MM.1S (cell line): Measurements from ENCODE around the gene KCNQ1.

Experiments
- DNase-seq: peaks from one replicate; pipeline ENCODE4 v3.0.0-alpha.2; 2015
- H2AFZ ChIP-seq: fragments of 300-600 bp; sonication (generic); 2 replicates; pipeline ENCODE4 v1.6.0; 2016; ENCODE audit warnings: antibody characterized with exemption, low read length
- H3F3A ChIP-seq: fragments of 300-600 bp; sonication (generic); 2 replicates; pipeline ENCODE4 v1.6.1; 2016; ENCODE audit warnings: mild to moderate bottlenecking, antibody characterized with exemption, low read length, moderate library complexity, mixed read lengths; ENCODE audit not compliant: insufficient read depth
- H3K27ac ChIP-seq: fragments of 300-600 bp; sonication (generic); 2 replicates; pipeline ENCODE4 v1.5.1; 2016; ENCODE audit warnings: mild to moderate bottlenecking, low read length
- H3K27me3 ChIP-seq: fragments of 300-600 bp; sonication (generic); replicated peaks from 2 replicates; pipeline ENCODE4 v1.6.0; 2016; ENCODE audit warnings: low read length; ENCODE audit not compliant: insufficient read depth
- H3K36me3 ChIP-seq: fragments of 300-600 bp; sonication (generic); replicated peaks from 2 replicates; pipeline ENCODE4 v1.6.1; 2016; ENCODE audit warnings: mild to moderate bottlenecking, low read length, mixed read lengths; ENCODE audit not compliant: insufficient read depth
- H3K4me1 ChIP-seq: fragments of 300-600 bp; sonication (generic); 2 replicates; pipeline ENCODE4 v1.6.1; 2016; ENCODE audit warnings: low read length, mixed read lengths
- H3K4me2 ChIP-seq: fragments of 300-600 bp; sonication (generic); 2 replicates; pipeline ENCODE4 v1.6.0; 2016; ENCODE audit warnings: low read depth, low read length
- H3K4me3 ChIP-seq: fragments of 300-600 bp; sonication (generic); 2 replicates; pipeline ENCODE4 v1.5.1; 2016; ENCODE audit warnings: low read length, mixed read lengths
- H3K79me2 ChIP-seq: fragments of 300-600 bp; sonication (generic); 2 replicates; pipeline ENCODE4 v1.6.1; 2016; ENCODE audit warnings: mixed run types, low read length, mixed read lengths
- H3K9ac ChIP-seq: fragments of 300-600 bp; sonication (generic); 2 replicates; pipeline ENCODE4 v1.6.1; 2016; ENCODE audit warnings: low read length, mixed read lengths
- H3K9me2 ChIP-seq: fragments of 300-600 bp; sonication (generic); replicated peaks from 2 replicates; pipeline ENCODE4 v1.6.1; 2016; ENCODE audit warnings: mild to moderate bottlenecking, low read length, mixed read lengths; ENCODE audit not compliant: insufficient read depth
- H3K9me3 ChIP-seq: fragments of 300-600 bp; sonication (generic); replicated peaks from 2 replicates; pipeline ENCODE4 v1.6.1; 2016; ENCODE audit warnings: mild to moderate bottlenecking, low read length, mixed read lengths; ENCODE audit not compliant: insufficient read depth
- H4K20me1 ChIP-seq: fragments of 300-600 bp; sonication (generic); 2 replicates; pipeline ENCODE4 v1.6.1; 2016; ENCODE audit warnings: mild to moderate bottlenecking, low read length, moderate library complexity, mixed read lengths; ENCODE audit not compliant: insufficient read depth
- CTCF ChIP-seq: fragments of 300-600 bp; sonication (generic); IDR thresholded peaks from 2 replicates; pipeline ENCODE4 v1.5.1; 2016; ENCODE audit warnings: antibody characterized with exemption, low read length, mixed read lengths
- EZH2 ChIP-seq: fragments of 300-600 bp; sonication (generic); optimal IDR thresholded peaks from 2 replicates; pipeline ENCODE3; 2017; ENCODE audit warnings: low read depth, mild to moderate bottlenecking, antibody characterized with exemption, low read length, mixed read lengths
- EZH2phosphoT487 ChIP-seq: fragments of 300-600 bp; sonication (generic); IDR thresholded peaks from 2 replicates; pipeline ENCODE4 v1.6.1; 2018; ENCODE audit warnings: antibody characterized with exemption, low read length

KCNQ1 gene

GRCh38 chr11:2510626-2511402 lies 66.0 kb downstream of the KCNQ1 start:
- Histone ChIP-seq H3K36me3 (no peaks in the 10 kb centered on the region), H3K9me3 (no peaks in the 10 kb centered on the region), H2AFZ (no peak overlapping the region), H3K9me2 (no peaks in the 10 kb centered on the region), H4K20me1 (no peaks in the 10 kb centered on the region), H3K27ac (no peak overlapping the region), H3K79me2 (no peaks in the 10 kb centered on the region; the same call in 1 of the 2 replicates), H3K4me1 (no peaks in the 10 kb centered on the region), H3K4me2 (no peak overlapping the region), H3K9ac (no peak overlapping the region), H3F3A (no peaks in the 10 kb centered on the region), H3K4me3 (no peak overlapping the region), H3K27me3 (no peaks in the 10 kb centered on the region)
- no peak for DNase-seq
- TF ChIP-seq EZH2 (no peak), EZH2phosphoT487 (no peak), CTCF (no peak)

DNA sequence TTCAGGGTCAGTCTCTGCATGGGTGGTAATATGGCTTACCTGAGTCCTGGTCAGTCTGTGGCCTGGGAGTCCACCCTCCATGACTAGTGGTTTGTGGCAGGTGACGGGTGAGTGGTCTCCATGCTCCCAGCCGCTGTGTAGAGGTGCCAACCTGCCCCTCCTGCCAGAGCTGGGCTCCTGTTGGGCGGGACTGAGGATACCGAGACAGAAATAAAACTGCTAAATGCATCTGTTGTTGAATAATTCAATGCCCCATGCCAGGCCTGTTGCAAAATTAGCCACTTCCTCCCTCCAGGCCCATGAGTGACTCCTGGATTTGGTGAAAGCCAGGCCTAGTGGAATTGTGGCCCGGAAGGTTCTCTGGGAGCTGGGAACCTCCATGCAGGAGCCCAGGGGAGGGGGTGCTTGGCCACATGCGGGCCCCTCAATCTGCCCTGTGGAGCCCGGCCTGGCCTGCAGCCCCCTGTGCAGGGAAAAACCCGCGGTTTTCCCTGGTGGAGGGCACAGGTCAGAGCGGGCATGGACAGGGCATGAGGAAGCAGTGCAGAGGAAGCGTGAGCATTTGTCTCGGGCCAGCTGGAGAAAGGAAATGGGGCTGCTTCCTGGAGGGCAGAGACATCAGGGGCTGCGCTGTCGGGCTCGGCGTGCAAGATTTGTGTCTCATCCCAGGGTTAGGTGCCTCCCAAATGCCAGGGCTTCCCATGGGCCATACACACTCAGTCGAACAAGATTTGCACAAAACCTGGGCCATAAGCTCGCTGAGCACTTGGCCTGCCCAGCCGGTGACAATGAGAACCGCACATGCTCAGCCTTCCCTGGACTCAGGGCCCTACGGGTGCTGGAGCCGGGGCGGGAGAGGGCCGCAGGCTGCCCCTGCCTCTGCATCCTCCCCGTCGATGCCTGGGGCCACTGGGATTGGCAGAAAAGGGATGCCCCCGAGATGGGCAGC lies 66.9 kb downstream of the KCNQ1 start:
- H3F3A ChIP-seq = no peaks in the 10 kb centered on the region
- no peaks in the 10 kb centered on the region for H3K36me3 ChIP-seq
- no peaks in the 10 kb centered on the region for H3K4me1 ChIP-seq
- TF ChIP-seq EZH2phosphoT487 = no peak
- TF ChIP-seq CTCF = no peak
- TF ChIP-seq EZH2 = no peak
- no peak for DNase-seq
- no peaks in the 10 kb centered on the region for H3K9me2 ChIP-seq
- H3K4me2 ChIP-seq = no peak overlapping the region
- no peak overlapping the region for H3K4me3 ChIP-seq
- H3K27me3 ChIP-seq = no peaks in the 10 kb centered on the region
- no peak overlapping the region for H3K27ac ChIP-seq
- no peaks in the 10 kb centered on the region; the same call in 1 of the 2 replicates for H3K79me2 ChIP-seq
- H4K20me1 ChIP-seq = no peaks in the 10 kb centered on the region
- no peak overlapping the region for H2AFZ ChIP-seq
- H3K9ac ChIP-seq = no peak overlapping the region
- no peaks in the 10 kb centered on the region for H3K9me3 ChIP-seq

- TF ChIP-seq CTCF = no peak
- Histone ChIP-seq H2AFZ (no peak overlapping the region), H3K9me3 (no peaks in the 10 kb centered on the region), H3K36me3 (no peaks in the 10 kb centered on the region), H3K27ac (no peak overlapping the region), H3K4me3 (no peak overlapping the region), H3K9me2 (no peaks in the 10 kb centered on the region), H3K79me2 (no peaks in the 10 kb centered on the region), H3K27me3 (no peaks in the 10 kb centered on the region), H3F3A (no peaks in the 10 kb centered on the region), H3K9ac (no peak overlapping the region), H4K20me1 (no peaks in the 10 kb centered on the region), H3K4me2 (no peak overlapping the region), H3K4me1 (no peaks in the 10 kb centered on the region)
- no peak for DNase-seq
Observed at GRCh38 chr11:2512431-2513407, 67.9 kb downstream of the KCNQ1 start.
